SK-N-MC (cell line): ENCODE results near the gene ALOX5.

Source experiments
- EZH2 ChIP-seq: fragments of 200-600 bp; sonication (generic); IDR thresholded peaks from one replicate; pipeline ENCODE4 v1.6.1; 2017; ENCODE audit warnings: antibody characterized with exemption
- POLR2AphosphoS5 ChIP-seq: IDR thresholded peaks from 2 replicates; pipeline ENCODE4 v1.6.1; 2012; ENCODE audit warnings: mild to moderate bottlenecking, low read depth, low read length, borderline replicate concordance

DNA sequence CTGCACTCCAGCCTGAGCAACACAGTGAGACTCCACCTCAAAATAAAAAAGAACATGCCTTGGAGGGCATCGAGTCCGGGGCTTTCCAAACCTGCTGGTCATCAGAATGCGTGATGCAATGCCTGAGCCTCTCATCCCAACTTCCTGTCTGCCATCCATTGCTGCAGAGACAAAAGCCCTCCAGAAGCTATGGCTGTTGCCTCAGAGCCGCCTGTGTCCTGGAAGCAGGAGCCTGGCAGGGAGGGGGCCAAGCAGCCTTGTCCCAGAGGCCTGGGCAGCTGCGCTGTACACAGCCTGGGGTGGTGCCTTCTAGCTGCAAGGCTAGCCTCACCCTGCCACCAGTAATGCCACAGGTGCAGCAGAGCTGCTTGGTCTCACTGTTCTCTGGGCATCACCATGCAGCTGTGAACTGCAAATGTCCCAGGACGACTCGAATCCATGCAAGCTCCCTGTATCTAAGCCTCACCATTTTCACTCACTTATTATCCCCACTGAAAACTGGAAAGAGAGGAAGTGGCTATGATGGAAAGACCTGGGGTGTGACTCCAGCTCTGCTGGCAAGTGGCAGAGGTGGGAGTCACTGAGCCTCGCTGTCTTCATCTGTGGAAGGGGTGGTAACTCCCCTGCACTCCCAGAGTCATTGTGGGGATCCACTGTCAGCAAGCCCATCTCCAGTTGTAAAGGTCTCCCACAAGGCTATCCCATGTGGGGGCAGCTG is 7.0 kb downstream of the ALOX5 start:
- TF ChIP-seq EZH2 (no peak), POLR2AphosphoS5 (no peak)
